Gastrocnemius medialis (tissue), 4 donors: ENCODE data around the gene TCP1.
"Not testable (repeated sequence)": the region's sequence is repeated elsewhere in the genome, so short reads cannot be mapped to it uniquely, and the experiment has no call there.

Source experiments
- POLR2A ChIP-seq, 2 donors: fragments of 450-650 bp; IDR thresholded peaks; one replicate each; pipeline ENCODE4 v1.6.1; 2017; ENCODE audit warnings: antibody characterized with exemption in 2 of 2, mild to moderate bottlenecking in 2 of 2, moderate library complexity in 2 of 2
- TF ChIP-seq, protein P1 (sequence below), 5 experiments: fragments of 450-650 bp in 3 of 5; fragments of 200-600 bp in 2 of 5; sonication (generic) in 2 of 5; IDR thresholded peaks in 4 of 5; conservative IDR thresholded peaks in 1 of 5; 1 replicate in 4 of 5; 2 replicates in 1 of 5; pipeline ENCODE4 v1.5.1; 2016 to 2019; ENCODE audit warnings: antibody characterized with exemption in 5 of 5, mild to moderate bottlenecking in 3 of 5, moderate library complexity in 3 of 5

DNA sequence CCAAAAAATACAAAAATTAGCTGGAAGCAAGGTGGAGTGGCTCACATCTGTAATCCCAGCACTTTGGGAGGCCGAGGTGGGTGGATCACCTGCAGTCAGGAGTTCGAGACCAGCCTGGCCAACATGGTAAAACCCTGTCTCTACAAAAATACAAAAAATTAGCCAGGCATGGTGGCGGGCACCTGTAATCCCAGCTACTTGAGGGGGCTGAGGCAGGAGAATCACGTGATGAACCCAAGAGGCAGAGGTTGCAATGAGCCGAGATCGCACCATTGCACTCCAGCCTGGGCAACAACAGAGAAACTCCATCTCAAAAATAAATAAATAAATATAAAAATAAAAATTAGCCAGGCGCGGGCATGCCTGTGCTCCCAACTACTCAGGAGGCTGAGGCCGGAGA is 35.3 kb upstream of the TCP1 start:
- TF ChIP-seq, protein P1, sequence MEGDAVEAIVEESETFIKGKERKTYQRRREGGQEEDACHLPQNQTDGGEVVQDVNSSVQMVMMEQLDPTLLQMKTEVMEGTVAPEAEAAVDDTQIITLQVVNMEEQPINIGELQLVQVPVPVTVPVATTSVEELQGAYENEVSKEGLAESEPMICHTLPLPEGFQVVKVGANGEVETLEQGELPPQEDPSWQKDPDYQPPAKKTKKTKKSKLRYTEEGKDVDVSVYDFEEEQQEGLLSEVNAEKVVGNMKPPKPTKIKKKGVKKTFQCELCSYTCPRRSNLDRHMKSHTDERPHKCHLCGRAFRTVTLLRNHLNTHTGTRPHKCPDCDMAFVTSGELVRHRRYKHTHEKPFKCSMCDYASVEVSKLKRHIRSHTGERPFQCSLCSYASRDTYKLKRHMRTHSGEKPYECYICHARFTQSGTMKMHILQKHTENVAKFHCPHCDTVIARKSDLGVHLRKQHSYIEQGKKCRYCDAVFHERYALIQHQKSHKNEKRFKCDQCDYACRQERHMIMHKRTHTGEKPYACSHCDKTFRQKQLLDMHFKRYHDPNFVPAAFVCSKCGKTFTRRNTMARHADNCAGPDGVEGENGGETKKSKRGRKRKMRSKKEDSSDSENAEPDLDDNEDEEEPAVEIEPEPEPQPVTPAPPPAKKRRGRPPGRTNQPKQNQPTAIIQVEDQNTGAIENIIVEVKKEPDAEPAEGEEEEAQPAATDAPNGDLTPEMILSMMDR (IDR thresholded peaks at IDR 0.05 in 4 of 5, conservative IDR thresholded peaks at IDR 0.05 in 1 of 5) = not testable (repeated sequence)
- not testable (repeated sequence) for TF ChIP-seq POLR2A (IDR thresholded peaks at IDR 0.05)
